Measurements from ENCODE around the gene WAPL. TPM values are rescaled to one million over a fixed set of nuclear protein-coding genes. Genes with fewer than 3 reads are reported as not detected.

WAPL gene
- total RNA-seq, 1 donor from 2014 or later = 47.9 TPM

GRCh38 chr10:86556532-86556931 lies 34.9 kb upstream of the WAPL start:
- H3K27me3 Mint-ChIP-seq = no peaks in the 10 kb centered on the region
- H3K36me3 Mint-ChIP-seq (ENCODE audit: insufficient read depth) = no peaks in the 10 kb centered on the region
- H3K27ac Mint-ChIP-seq = no peak overlapping the region
- TF ChIP-seq, protein P1, sequence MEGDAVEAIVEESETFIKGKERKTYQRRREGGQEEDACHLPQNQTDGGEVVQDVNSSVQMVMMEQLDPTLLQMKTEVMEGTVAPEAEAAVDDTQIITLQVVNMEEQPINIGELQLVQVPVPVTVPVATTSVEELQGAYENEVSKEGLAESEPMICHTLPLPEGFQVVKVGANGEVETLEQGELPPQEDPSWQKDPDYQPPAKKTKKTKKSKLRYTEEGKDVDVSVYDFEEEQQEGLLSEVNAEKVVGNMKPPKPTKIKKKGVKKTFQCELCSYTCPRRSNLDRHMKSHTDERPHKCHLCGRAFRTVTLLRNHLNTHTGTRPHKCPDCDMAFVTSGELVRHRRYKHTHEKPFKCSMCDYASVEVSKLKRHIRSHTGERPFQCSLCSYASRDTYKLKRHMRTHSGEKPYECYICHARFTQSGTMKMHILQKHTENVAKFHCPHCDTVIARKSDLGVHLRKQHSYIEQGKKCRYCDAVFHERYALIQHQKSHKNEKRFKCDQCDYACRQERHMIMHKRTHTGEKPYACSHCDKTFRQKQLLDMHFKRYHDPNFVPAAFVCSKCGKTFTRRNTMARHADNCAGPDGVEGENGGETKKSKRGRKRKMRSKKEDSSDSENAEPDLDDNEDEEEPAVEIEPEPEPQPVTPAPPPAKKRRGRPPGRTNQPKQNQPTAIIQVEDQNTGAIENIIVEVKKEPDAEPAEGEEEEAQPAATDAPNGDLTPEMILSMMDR (IDR thresholded peaks at IDR 0.05; ENCODE audit: unreplicated experiment) = no peak
- peaks cover 3% of the 10 kb centered on the region for H3K9me3 Mint-ChIP-seq (ENCODE audit: low read depth)
- H3K4me3 Mint-ChIP-seq (ENCODE audit: low read depth) = no peak overlapping the region
- H3K4me1 Mint-ChIP-seq (ENCODE audit: low read depth) = no peaks in the 10 kb centered on the region
- DNase-seq (ENCODE audit: low spot score, unreplicated experiment) = no peak

GRCh38 chr10:86553639-86554038 lies 32.0 kb upstream of the WAPL start:
- H3K9me3 Mint-ChIP-seq (ENCODE audit: low read depth) = peaks cover under 1% of the 10 kb centered on the region
- peaks cover 4% of the 10 kb centered on the region for H3K27me3 Mint-ChIP-seq
- H3K36me3 Mint-ChIP-seq (ENCODE audit: insufficient read depth) = no peaks in the 10 kb centered on the region
- H3K27ac Mint-ChIP-seq = no peak overlapping the region
- DNase-seq (ENCODE audit: low spot score, unreplicated experiment) = no peak
- no peaks in the 10 kb centered on the region for H3K4me1 Mint-ChIP-seq (ENCODE audit: low read depth)
- H3K4me3 Mint-ChIP-seq (ENCODE audit: low read depth) = no peak overlapping the region
- TF ChIP-seq, protein P1 (IDR thresholded peaks at IDR 0.05; ENCODE audit: unreplicated experiment) = no peak

GRCh38 chr10:86553213-86553612 lies 31.6 kb upstream of the WAPL start:
- H3K4me3 Mint-ChIP-seq (ENCODE audit: low read depth) = no peak overlapping the region

DNA sequence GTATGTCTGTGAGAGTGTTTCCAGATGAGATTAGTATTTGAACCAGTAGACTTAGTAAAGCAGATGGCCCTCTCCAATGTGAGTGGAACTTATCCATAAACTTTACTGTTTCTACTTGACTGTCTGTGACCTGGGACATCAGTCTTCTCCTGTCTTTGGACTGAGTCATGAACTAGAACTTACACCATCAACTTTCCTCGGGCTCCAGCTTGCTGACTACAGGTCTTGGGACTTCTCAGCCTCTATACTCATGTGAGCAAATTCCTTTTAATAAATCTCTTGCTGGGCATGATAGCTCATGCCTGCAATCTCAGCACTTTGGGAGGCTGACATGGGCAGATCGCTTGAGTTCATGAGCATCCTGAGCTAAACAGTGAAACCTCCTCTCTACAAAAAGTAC lies 25.7 kb upstream of the WAPL start:
- Mint-ChIP-seq H3K36me3 (ENCODE audit: insufficient read depth) (no peaks in the 10 kb centered on the region), H3K9me3 (ENCODE audit: low read depth) (no peaks in the 10 kb centered on the region), H3K4me1 (ENCODE audit: low read depth) (no peaks in the 10 kb centered on the region), H3K27ac (no peak overlapping the region), H3K27me3 (peaks cover 12% of the 10 kb centered on the region), H3K4me3 (ENCODE audit: low read depth) (no peak overlapping the region)
- TF ChIP-seq, protein P1 (IDR thresholded peaks at IDR 0.05; ENCODE audit: unreplicated experiment) = no peak
- DNase-seq (ENCODE audit: low spot score, unreplicated experiment) = no peak

More at GRCh38 chr10:86553213-86553612, 31.6 kb upstream of the WAPL start:
- no peaks in the 10 kb centered on the region for H3K36me3 Mint-ChIP-seq (ENCODE audit: insufficient read depth)
- no peak for DNase-seq (ENCODE audit: low spot score, unreplicated experiment)
- H3K27ac Mint-ChIP-seq = no peak overlapping the region
- peaks cover 8% of the 10 kb centered on the region for H3K27me3 Mint-ChIP-seq
- H3K9me3 Mint-ChIP-seq (ENCODE audit: low read depth) = no peaks in the 10 kb centered on the region
- H3K4me1 Mint-ChIP-seq (ENCODE audit: low read depth) = no peaks in the 10 kb centered on the region
- TF ChIP-seq, protein P1 (IDR thresholded peaks at IDR 0.05; ENCODE audit: unreplicated experiment) = no peak

DNA sequence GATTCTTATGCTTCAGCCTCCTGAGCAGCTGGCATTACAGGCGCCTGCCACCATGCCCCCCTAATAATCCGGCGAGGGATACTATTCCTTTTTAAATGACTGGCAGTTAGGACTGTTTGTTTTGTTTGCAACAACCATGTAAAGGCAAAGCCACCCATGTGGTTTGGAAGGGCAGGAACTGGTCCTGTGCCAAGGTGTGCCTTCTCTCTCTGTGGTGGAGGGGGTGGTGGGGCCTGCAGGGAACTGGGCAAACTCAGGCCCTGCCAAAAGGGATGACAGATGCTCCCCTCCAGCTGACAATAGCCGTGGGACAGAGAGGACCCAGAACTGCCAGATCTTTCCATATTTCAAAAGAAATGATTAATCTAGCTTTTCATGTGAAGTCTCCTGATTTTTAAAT lies 23.5 kb upstream of the WAPL start:
- H3K27ac Mint-ChIP-seq = no peak overlapping the region
- no peak for DNase-seq (ENCODE audit: low spot score, unreplicated experiment)
- H3K4me3 Mint-ChIP-seq (ENCODE audit: low read depth) = no peak overlapping the region
- H3K9me3 Mint-ChIP-seq (ENCODE audit: low read depth) = no peaks in the 10 kb centered on the region
- no peaks in the 10 kb centered on the region for H3K36me3 Mint-ChIP-seq (ENCODE audit: insufficient read depth)
- no peaks in the 10 kb centered on the region for H3K4me1 Mint-ChIP-seq (ENCODE audit: low read depth)
- TF ChIP-seq, protein P1 (IDR thresholded peaks at IDR 0.05; ENCODE audit: unreplicated experiment) = no peak
- H3K27me3 Mint-ChIP-seq = peaks cover 12% of the 10 kb centered on the region
